GM18909 (cell line): ENCODE measurements around the gene NGRN.
"Not testable (repeated sequence)": the region's sequence is repeated elsewhere in the genome, so short reads cannot be mapped to it uniquely, and the experiment has no call there.

Experiments
- ATAC-seq: cut with Tn5 transposase; IDR thresholded peaks from one replicate; pipeline ENCODE4 v1.9.1; 2021; ENCODE audit warnings: mild to moderate bottlenecking; ENCODE audit not compliant: unreplicated experiment, poor library complexity

Gene NGRN

GRCh38 chr15:90271459-90272166, 6.1 kb downstream of the NGRN start:
- ATAC-seq, result no peak

- not testable (repeated sequence) for ATAC-seq
Measured at GRCh38 chr15:90278467-90278866, 13.0 kb downstream of the NGRN start.

- not testable (repeated sequence) for ATAC-seq
Measured at GRCh38 chr15:90280743-90281142, 15.3 kb downstream of the NGRN start.

- not testable (repeated sequence) for ATAC-seq
Measured at GRCh38 chr15:90281637-90282036, 16.2 kb downstream of the NGRN start.

GRCh38 chr15:90286678-90287077, 21.2 kb downstream of the NGRN start:
- ATAC-seq, result no peak

- ATAC-seq, result no peak
Measured at GRCh38 chr15:90287101-90287500, 21.6 kb downstream of the NGRN start.

GRCh38 chr15:90287946-90288345, 22.5 kb downstream of the NGRN start:
- no peak for ATAC-seq

- ATAC-seq, result no peak
Measured at GRCh38 chr15:90291679-90292356, 26.3 kb downstream of the NGRN start.

- not testable (repeated sequence) for ATAC-seq
Measured at GRCh38 chr15:90293040-90293810, 27.8 kb downstream of the NGRN start.

GRCh38 chr15:90294159-90294558, 28.7 kb downstream of the NGRN start:
- no peak for ATAC-seq

- no peak for ATAC-seq
Measured at GRCh38 chr15:90294601-90295269, 29.3 kb downstream of the NGRN start.

- no peak for ATAC-seq
Measured at GRCh38 chr15:90295270-90295648, 29.8 kb downstream of the NGRN start.

GRCh38 chr15:90296316-90296884, 30.9 kb downstream of the NGRN start:
- not testable (repeated sequence) for ATAC-seq

GRCh38 chr15:90297021-90297420, 31.5 kb downstream of the NGRN start:
- no peak for ATAC-seq

- ATAC-seq, result no peak
Measured at GRCh38 chr15:90300541-90300940, 35.1 kb downstream of the NGRN start.

- ATAC-seq, result no peak
Measured at GRCh38 chr15:90300988-90301706, 35.7 kb downstream of the NGRN start.

GRCh38 chr15:90301707-90302300, 36.3 kb downstream of the NGRN start:
- no peak for ATAC-seq

GRCh38 chr15:90305355-90305754, 39.9 kb downstream of the NGRN start:
- ATAC-seq, result not testable (repeated sequence)

GRCh38 chr15:90305932-90306331, 40.5 kb downstream of the NGRN start:
- ATAC-seq, result no peak
